HEK293T (cell line): Measurements from ENCODE around the gene RSF1.

ENCODE experiments used
- ARNT ChIP-seq: fragments of 450-650 bp; IDR thresholded peaks from 2 replicates; pipeline ENCODE4 v1.6.1; 2017; ENCODE audit warnings: mild to moderate bottlenecking
- FOXA1 ChIP-seq: fragments of 450-650 bp; IDR thresholded peaks from 2 replicates; pipeline ENCODE4 v1.6.1; 2016; ENCODE audit warnings: mild to moderate bottlenecking
- PKNOX1 ChIP-seq: fragments of 450-650 bp; IDR thresholded peaks from 2 replicates; pipeline ENCODE4 v1.6.1; 2016

- TF ChIP-seq PKNOX1 (no peak), ARNT (no peak), FOXA1 (no peak)
Measured at GRCh38 chr11:77695417-77695816, 125.1 kb downstream of the RSF1 start.
